ENCODE results near the gene KIF21B.

Gene KIF21B

GRCh38 chr1:201026836-201027235 lies 3.3 kb upstream of the KIF21B start:
- Histone ChIP-seq H3K27me3 (ENCODE audit: control insufficient read depth, insufficient read depth, low read length) (no peaks in the 10 kb centered on the region), H3K9ac (no peak overlapping the region), H3K4me3 (ENCODE audit: low read depth, low read length) (no peak overlapping the region), H3K9me3 (ENCODE audit: control insufficient read depth, low read length) (no peaks in the 10 kb centered on the region), H2AFZ (no peak overlapping the region), H3K4me1 (no peaks in the 10 kb centered on the region), H3K4me2 (ENCODE audit: low read length) (no peak overlapping the region), H3K27ac (no peak overlapping the region), H3K79me2 (peaks cover 2% of the 10 kb centered on the region), H3K36me3 (ENCODE audit: control insufficient read depth, insufficient read depth, low read length) (no peaks in the 10 kb centered on the region)
- TF ChIP-seq CTCF (IDR thresholded peaks at IDR 0.05): no peak

- H3K79me2 ChIP-seq: peaks cover 2% of the 10 kb centered on the region
- no peak for TF ChIP-seq CTCF (IDR thresholded peaks at IDR 0.05)
- no peak overlapping the region for H2AFZ ChIP-seq
- no peak overlapping the region for H3K4me2 ChIP-seq (ENCODE audit: low read length)
- no peak overlapping the region for H3K9ac ChIP-seq
- H3K4me1 ChIP-seq: peaks cover 5% of the 10 kb centered on the region
- H3K27me3 ChIP-seq (ENCODE audit: control insufficient read depth, insufficient read depth, low read length): no peaks in the 10 kb centered on the region
- H3K36me3 ChIP-seq (ENCODE audit: control insufficient read depth, insufficient read depth, low read length): no peaks in the 10 kb centered on the region
- no peaks in the 10 kb centered on the region for H3K9me3 ChIP-seq (ENCODE audit: control insufficient read depth, low read length)
- no peak overlapping the region for H3K27ac ChIP-seq
- H3K4me3 ChIP-seq (ENCODE audit: low read depth, low read length): no peak overlapping the region
These were observed 2.7 kb upstream of the KIF21B start for GRCh38 chr1:201026234-201026633.

GRCh38 chr1:201025571-201026002 lies 2.1 kb upstream of the KIF21B start:
- Histone ChIP-seq H3K79me2 (peaks cover 2% of the 10 kb centered on the region), H3K4me2 (ENCODE audit: low read length) (no peak overlapping the region), H3K9ac (no peak overlapping the region), H3K27ac (no peak overlapping the region), H2AFZ (no peak overlapping the region), H3K4me3 (ENCODE audit: low read depth, low read length) (no peak overlapping the region), H3K9me3 (ENCODE audit: control insufficient read depth, low read length) (no peaks in the 10 kb centered on the region), H3K4me1 (peaks cover 10% of the 10 kb centered on the region), H3K36me3 (ENCODE audit: control insufficient read depth, insufficient read depth, low read length) (no peaks in the 10 kb centered on the region), H3K27me3 (ENCODE audit: control insufficient read depth, insufficient read depth, low read length) (no peaks in the 10 kb centered on the region)
- TF ChIP-seq CTCF (IDR thresholded peaks at IDR 0.05): peak; percentile 9

GRCh38 chr1:201024625-201024998 lies 1.1 kb upstream of the KIF21B start:
- H3K4me1 ChIP-seq: peaks cover 14% of the 10 kb centered on the region
- no peak overlapping the region for H3K4me3 ChIP-seq (ENCODE audit: low read depth, low read length)
- H3K36me3 ChIP-seq (ENCODE audit: control insufficient read depth, insufficient read depth, low read length): no peaks in the 10 kb centered on the region
- H3K9me3 ChIP-seq (ENCODE audit: control insufficient read depth, low read length): no peaks in the 10 kb centered on the region
- H3K4me2 ChIP-seq (ENCODE audit: low read length): no peak overlapping the region
- H3K79me2 ChIP-seq: peaks cover 2% of the 10 kb centered on the region
- TF ChIP-seq CTCF (IDR thresholded peaks at IDR 0.05): no peak
- no peak overlapping the region for H3K9ac ChIP-seq
- H3K27ac ChIP-seq: no peak overlapping the region
- H3K27me3 ChIP-seq (ENCODE audit: control insufficient read depth, insufficient read depth, low read length): no peaks in the 10 kb centered on the region
- no peak overlapping the region for H2AFZ ChIP-seq

- Histone ChIP-seq H3K4me1 (peaks cover 18% of the 10 kb centered on the region), H3K27ac (no peak overlapping the region)
These were observed 558 bp upstream of the KIF21B start for GRCh38 chr1:201023920-201024624.

More at GRCh38 chr1:201023920-201024624, 558 bp upstream of the KIF21B start:
- H3K79me2 ChIP-seq: peaks cover 5% of the 10 kb centered on the region
- no peaks in the 10 kb centered on the region for H3K9me3 ChIP-seq (ENCODE audit: control insufficient read depth, low read length)
- no peak overlapping the region for H3K9ac ChIP-seq
- no peaks in the 10 kb centered on the region for H3K36me3 ChIP-seq (ENCODE audit: control insufficient read depth, insufficient read depth, low read length)
- H3K27me3 ChIP-seq (ENCODE audit: control insufficient read depth, insufficient read depth, low read length): no peaks in the 10 kb centered on the region
- H3K4me3 ChIP-seq (ENCODE audit: low read depth, low read length): no peak overlapping the region
- H2AFZ ChIP-seq: no peak overlapping the region
- TF ChIP-seq CTCF (IDR thresholded peaks at IDR 0.05): no peak
- H3K4me2 ChIP-seq (ENCODE audit: low read length): no peak overlapping the region
